Neural progenitor cell (in vitro differentiated cells): ENCODE measurements around the gene VPS13D. TPM values are rescaled to one million over a fixed set of nuclear protein-coding genes. Genes with fewer than 3 reads are reported as not detected.

Experiments
- DNase-seq: peaks from one replicate; pipeline ENCODE4 v3.0.0-alpha.2; 2016; ENCODE audit warnings: low spot score
- H2AFZ ChIP-seq: fragments of 200-600 bp; sonication (generic); replicated peaks from 2 replicates; pipeline ENCODE4 v1.6.1; 2016; ENCODE audit warnings: antibody characterized with exemption
- H3F3A ChIP-seq: fragments of 200-600 bp; sonication (generic); 2 replicates; pipeline ENCODE4 v1.6.1; 2016; ENCODE audit warnings: antibody characterized with exemption, low read depth
- H3K27ac ChIP-seq: fragments of 200-600 bp; sonication (generic); 2 replicates; pipeline ENCODE4 v1.5.1; 2016; ENCODE audit warnings: mild to moderate bottlenecking
- H3K27me3 ChIP-seq: fragments of 200-600 bp; sonication (generic); 2 replicates; pipeline ENCODE4 v1.6.1; 2016; ENCODE audit warnings: mild to moderate bottlenecking, moderate library complexity
- H3K36me3 ChIP-seq: fragments of 200-600 bp; sonication (generic); 2 replicates; pipeline ENCODE4 v1.5.1; 2016
- H3K4me1 ChIP-seq: fragments of 200-600 bp; sonication (generic); 2 replicates; pipeline ENCODE4 v1.6.1; 2016; ENCODE audit warnings: mixed run types
- H3K4me2 ChIP-seq: fragments of 200-600 bp; sonication (generic); 2 replicates; pipeline ENCODE4 v1.6.1; 2016
- H3K4me3 ChIP-seq: fragments of 200-600 bp; sonication (generic); 2 replicates; pipeline ENCODE4 v1.5.1; 2016
- H3K79me2 ChIP-seq: fragments of 200-600 bp; sonication (generic); 2 replicates; pipeline ENCODE4 v1.6.1; 2016; ENCODE audit warnings: low read depth
- H3K9ac ChIP-seq: fragments of 200-600 bp; sonication (generic); 2 replicates; pipeline ENCODE4 v1.6.1; 2016
- H3K9me3 ChIP-seq: fragments of 200-600 bp; sonication (generic); 2 replicates; pipeline ENCODE4 v1.5.1; 2016; ENCODE audit warnings: low read depth
- H4K20me1 ChIP-seq: fragments of 200-600 bp; sonication (generic); 2 replicates; pipeline ENCODE4 v1.6.1; 2016; ENCODE audit warnings: low read depth
- H3K27ac Mint-ChIP-seq: 3 replicates; pipeline ENCODE4 v1.8.0; 2021; ENCODE audit warnings: mixed read lengths
- H3K27me3 Mint-ChIP-seq: 2 replicates; pipeline ENCODE4 v1.8.0; 2022; ENCODE audit warnings: low read depth, mild to moderate bottlenecking, inconsistent platforms, moderate library complexity, mixed read lengths; ENCODE audit not compliant: insufficient read depth
- H3K36me3 Mint-ChIP-seq: 3 replicates; pipeline ENCODE4 v1.8.0; 2021; ENCODE audit warnings: mixed read lengths
- H3K4me1 Mint-ChIP-seq: 3 replicates; pipeline ENCODE4 v1.8.0; 2021; ENCODE audit warnings: mixed read lengths
- H3K4me3 Mint-ChIP-seq: 3 replicates; pipeline ENCODE4 v1.8.0; 2021; ENCODE audit warnings: mild to moderate bottlenecking, moderate library complexity, mixed read lengths
- H3K9me3 Mint-ChIP-seq: 3 replicates; pipeline ENCODE4 v1.8.0; 2020; ENCODE audit warnings: mixed read lengths
- EZH2 ChIP-seq: fragments of 200-600 bp; sonication (generic); IDR thresholded peaks from 2 replicates; pipeline ENCODE4 v1.6.1; 2017; ENCODE audit warnings: antibody characterized with exemption, mild to moderate bottlenecking, moderate library complexity
- EZH2phosphoT487 ChIP-seq: fragments of 200-600 bp; sonication (generic); IDR thresholded peaks from 2 replicates; pipeline ENCODE4 v1.6.1; 2017; ENCODE audit warnings: antibody characterized with exemption
- total RNA-seq: library from RNA; depleted of rRNA; stranded (reverse); fragments of >200 nt; gene quantifications from 2 replicates; pipeline ENCODE4 v1.2.3, GENCODE V29; 2015; ENCODE audit warnings: low replicate concordance
- TF ChIP-seq, protein P1 (sequence below): fragments of 200-600 bp; sonication (generic); IDR thresholded peaks from 2 replicates; pipeline ENCODE4 v1.5.1; 2017; ENCODE audit warnings: antibody characterized with exemption, mild to moderate bottlenecking

The VPS13D gene
- total RNA-seq, 1 donor from 2014 or later, result 16.4 TPM

DNA sequence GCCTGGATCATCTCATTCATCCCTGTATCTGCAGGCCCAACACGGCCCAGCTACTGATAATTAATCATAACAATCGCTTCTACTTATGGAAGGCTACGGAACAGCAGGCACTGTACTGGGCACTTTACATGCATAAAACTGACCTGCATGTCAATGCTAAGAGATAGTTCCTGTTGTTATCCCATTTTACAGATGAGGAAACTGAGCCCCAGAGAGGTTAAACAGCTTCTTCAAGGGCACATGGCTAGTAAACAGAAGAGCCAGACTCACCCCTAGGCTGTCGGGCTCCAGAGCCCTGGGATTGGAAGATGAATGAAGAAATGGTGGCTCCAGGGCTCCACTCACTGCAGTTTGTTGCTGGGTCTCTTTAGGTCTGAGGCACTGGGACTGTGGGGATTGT, 27.3 kb upstream of the VPS13D start:
- Mint-ChIP-seq H3K27ac (peak overlapping the region; percentile 74), H3K36me3 (no peaks in the 10 kb centered on the region), H3K9me3 (no peaks in the 10 kb centered on the region), H3K27me3 (peaks cover 10% of the 10 kb centered on the region), H3K4me3 (no peak overlapping the region), H3K4me1 (peaks cover 26% of the 10 kb centered on the region)
- Histone ChIP-seq H3K27ac (no peak overlapping the region), H3K36me3 (no peaks in the 10 kb centered on the region), H3K27me3 (no peaks in the 10 kb centered on the region), H3K9ac (no peak overlapping the region), H3K4me3 (no peak overlapping the region), H3F3A (no peaks in the 10 kb centered on the region), H4K20me1 (no peaks in the 10 kb centered on the region), H3K4me2 (no peak overlapping the region), H3K79me2 (no peaks in the 10 kb centered on the region), H3K4me1 (no peaks in the 10 kb centered on the region), H3K9me3 (no peaks in the 10 kb centered on the region), H2AFZ (no peak overlapping the region)
- TF ChIP-seq, protein P1, sequence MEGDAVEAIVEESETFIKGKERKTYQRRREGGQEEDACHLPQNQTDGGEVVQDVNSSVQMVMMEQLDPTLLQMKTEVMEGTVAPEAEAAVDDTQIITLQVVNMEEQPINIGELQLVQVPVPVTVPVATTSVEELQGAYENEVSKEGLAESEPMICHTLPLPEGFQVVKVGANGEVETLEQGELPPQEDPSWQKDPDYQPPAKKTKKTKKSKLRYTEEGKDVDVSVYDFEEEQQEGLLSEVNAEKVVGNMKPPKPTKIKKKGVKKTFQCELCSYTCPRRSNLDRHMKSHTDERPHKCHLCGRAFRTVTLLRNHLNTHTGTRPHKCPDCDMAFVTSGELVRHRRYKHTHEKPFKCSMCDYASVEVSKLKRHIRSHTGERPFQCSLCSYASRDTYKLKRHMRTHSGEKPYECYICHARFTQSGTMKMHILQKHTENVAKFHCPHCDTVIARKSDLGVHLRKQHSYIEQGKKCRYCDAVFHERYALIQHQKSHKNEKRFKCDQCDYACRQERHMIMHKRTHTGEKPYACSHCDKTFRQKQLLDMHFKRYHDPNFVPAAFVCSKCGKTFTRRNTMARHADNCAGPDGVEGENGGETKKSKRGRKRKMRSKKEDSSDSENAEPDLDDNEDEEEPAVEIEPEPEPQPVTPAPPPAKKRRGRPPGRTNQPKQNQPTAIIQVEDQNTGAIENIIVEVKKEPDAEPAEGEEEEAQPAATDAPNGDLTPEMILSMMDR, result no peak
- no peak for TF ChIP-seq EZH2
- no peak for TF ChIP-seq EZH2phosphoT487
- no peak for DNase-seq

DNA sequence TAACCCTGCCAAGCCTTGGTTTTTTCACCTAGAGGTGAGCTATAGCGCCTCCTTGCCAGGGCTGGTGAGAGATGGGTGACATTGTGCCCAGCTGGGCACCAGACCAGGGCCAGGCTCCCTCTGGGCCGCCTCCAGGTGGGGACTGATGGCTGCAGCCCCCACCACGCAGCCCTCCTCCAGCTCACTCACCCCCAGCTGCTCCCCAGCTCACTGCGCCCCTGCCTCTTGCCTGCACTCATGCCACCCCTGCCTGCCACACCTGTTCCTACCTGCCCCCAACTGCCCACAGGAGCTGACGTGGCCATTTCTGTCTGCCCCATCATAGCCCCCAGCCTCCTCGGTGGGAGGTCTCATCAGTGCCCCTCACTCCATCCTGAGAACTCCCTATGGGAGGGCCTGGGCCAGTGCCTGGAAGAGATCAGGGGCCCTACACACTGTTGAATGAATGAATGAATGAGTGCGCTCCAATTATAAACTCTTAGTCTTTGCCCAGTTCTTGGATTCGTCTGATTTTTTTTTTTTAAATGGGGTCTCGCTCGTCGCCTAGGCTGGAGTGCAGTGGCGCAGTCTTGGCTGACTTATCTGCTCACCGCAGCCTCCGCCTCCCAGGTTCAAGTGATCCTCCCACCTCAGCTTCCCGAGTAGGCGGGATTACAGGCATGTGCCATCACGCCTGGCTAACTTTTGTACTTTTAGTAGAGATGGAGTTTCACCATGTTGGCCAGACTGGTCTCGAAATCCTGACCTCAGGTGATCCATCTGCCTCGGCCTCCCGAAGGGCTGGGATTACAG, 26.4 kb upstream of the VPS13D start:
- no peaks in the 10 kb centered on the region for H3K36me3 ChIP-seq
- H4K20me1 ChIP-seq, result no peaks in the 10 kb centered on the region
- DNase-seq, result no peak
- H2AFZ ChIP-seq, result peak overlapping the region; percentile 57
- H3K9ac ChIP-seq, result no peak overlapping the region
- no peaks in the 10 kb centered on the region for H3K79me2 ChIP-seq
- no peaks in the 10 kb centered on the region for H3K9me3 Mint-ChIP-seq
- H3K4me3 Mint-ChIP-seq, result no peak overlapping the region
- no peak overlapping the region for H3K4me3 ChIP-seq
- peaks cover 29% of the 10 kb centered on the region for H3K4me1 Mint-ChIP-seq
- no peak for TF ChIP-seq EZH2phosphoT487
- no peak for TF ChIP-seq EZH2
- TF ChIP-seq, protein P1, result no peak
- no peaks in the 10 kb centered on the region for H3K4me1 ChIP-seq
- H3K36me3 Mint-ChIP-seq, result no peaks in the 10 kb centered on the region
- no peak overlapping the region for H3K27ac ChIP-seq
- no peaks in the 10 kb centered on the region for H3F3A ChIP-seq
- H3K27me3 Mint-ChIP-seq, result peaks cover 6% of the 10 kb centered on the region
- H3K4me2 ChIP-seq, result no peak overlapping the region
- peak overlapping the region; percentile 13 for H3K27ac Mint-ChIP-seq
- H3K9me3 ChIP-seq, result no peaks in the 10 kb centered on the region
- H3K27me3 ChIP-seq, result no peaks in the 10 kb centered on the region

DNA sequence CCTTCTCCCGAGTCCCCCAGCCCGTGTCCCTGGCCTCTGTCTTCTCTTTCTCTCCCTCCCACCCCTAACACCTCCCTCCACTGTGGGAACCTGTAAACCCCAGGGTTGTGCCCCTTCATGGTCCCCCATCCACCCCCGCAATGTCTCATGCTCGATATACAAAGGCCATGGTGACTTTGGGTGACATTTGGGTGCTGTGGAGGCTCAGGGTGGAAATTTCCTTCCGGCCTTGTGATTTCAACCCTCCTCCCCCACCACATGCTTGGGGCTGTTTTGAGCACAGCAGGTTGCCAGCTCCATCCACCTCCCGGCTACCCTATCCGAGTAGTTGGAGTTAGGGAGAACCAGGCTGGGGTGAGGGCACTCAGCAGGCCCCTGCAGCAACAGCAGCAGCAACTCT, 25.7 kb upstream of the VPS13D start:
- Histone ChIP-seq H3K27ac (no peak overlapping the region), H3K27me3 (no peaks in the 10 kb centered on the region), H3K4me2 (no peak overlapping the region), H3F3A (no peaks in the 10 kb centered on the region), H3K4me1 (no peaks in the 10 kb centered on the region), H4K20me1 (no peaks in the 10 kb centered on the region), H3K9ac (no peak overlapping the region), H3K36me3 (no peaks in the 10 kb centered on the region), H3K4me3 (no peak overlapping the region), H3K79me2 (no peaks in the 10 kb centered on the region), H2AFZ (peak overlapping the region; percentile 57), H3K9me3 (no peaks in the 10 kb centered on the region)
- no peak for DNase-seq
- H3K9me3 Mint-ChIP-seq, result no peaks in the 10 kb centered on the region
- H3K36me3 Mint-ChIP-seq, result no peaks in the 10 kb centered on the region
- no peak overlapping the region for H3K4me3 Mint-ChIP-seq
- no peak for TF ChIP-seq EZH2phosphoT487
- TF ChIP-seq, protein P1, result no peak
- no peak for TF ChIP-seq EZH2
- H3K4me1 Mint-ChIP-seq, result peaks cover 31% of the 10 kb centered on the region
- peaks cover 10% of the 10 kb centered on the region for H3K27me3 Mint-ChIP-seq
- H3K27ac Mint-ChIP-seq, result no peak overlapping the region
